ENCODE measurements around the gene CITED1. TPM values are rescaled to one million over a fixed set of nuclear protein-coding genes. Genes with fewer than 3 reads are reported as not detected.

The CITED1 gene
- total and polyA plus RNA-seq, 2 of the 4 experiments (the other 2 are of a cell fraction), result 0.18 to 0.24 TPM

GRCh38 chrX:72346302-72346949 is 40.7 kb upstream of the CITED1 start:
- Histone ChIP-seq H4K5ac (ENCODE audit: low read depth, low read length) (no peak overlapping the region), H3K9me3 (ENCODE audit: control insufficient read depth, insufficient read depth, low read length) (no peaks in the 10 kb centered on the region), H3K9me1 (ENCODE audit: insufficient read depth, low read length) (peaks cover 2% of the 10 kb centered on the region; the same call in 1 of the 2 replicates), H3K4me1 (ENCODE audit: control insufficient read depth, insufficient read depth, low read length) (peaks cover 3% of the 10 kb centered on the region), H3K18ac (ENCODE audit: low read depth, low read length) (no peak overlapping the region), H2AK9ac (replicated peaks; ENCODE audit: low read depth, low read length, poor library complexity) (no peak overlapping the region), H3K36me3 (ENCODE audit: control insufficient read depth, insufficient read depth, low read length) (peaks cover 3% of the 10 kb centered on the region), H2BK5ac (ENCODE audit: low read depth, low read length, poor library complexity, severe bottlenecking) (no peak overlapping the region), H3K56ac (ENCODE audit: extremely low read depth, insufficient read depth, low read length) (no peak overlapping the region), H3K27me3 (ENCODE audit: control insufficient read depth, insufficient read depth, low read length) (peaks cover 15% of the 10 kb centered on the region), H3K9ac (ENCODE audit: low read depth, low read length) (no peak overlapping the region), H2AK5ac (ENCODE audit: low read depth, low read length) (no peak overlapping the region), H3K4me3 (ENCODE audit: insufficient read depth, low read depth, low read length) (no peak overlapping the region), H2BK15ac (ENCODE audit: low read depth, low read length) (no peak overlapping the region), H4K20me1 (ENCODE audit: insufficient read depth, low read length) (no peaks in the 10 kb centered on the region), H3K23ac (ENCODE audit: low read depth, low read length) (no peak overlapping the region), H2AFZ (replicated peaks; ENCODE audit: low read length, poor library complexity) (peak overlapping the region; percentile 26), H3K4me2 (ENCODE audit: low read depth, low read length) (no peak overlapping the region), H3K79me1 (ENCODE audit: low read depth in 1 of 2, low read length in 2 of 2) (no peaks in the 10 kb centered on the region), H2BK20ac (ENCODE audit: low read depth, low read length) (no peak overlapping the region), H4K91ac (ENCODE audit: insufficient read depth, low read depth, low read length) (no peak overlapping the region), H3K27ac (ENCODE audit: insufficient read depth, low read length) (no peak overlapping the region), H4K8ac (ENCODE audit: low read depth in 2 of 2, low read length in 2 of 2) (no peak overlapping the region), H3K4ac (ENCODE audit: low read depth, low read length) (no peak overlapping the region), H2BK120ac (ENCODE audit: low read depth, low read length) (no peak overlapping the region), H3K14ac (replicated peaks; ENCODE audit: low read depth, low read length) (no peak overlapping the region)
- intact Hi-C loops (cut with micrococcal nuclease), result no loop called here
- POLR2A ChIA-PET (ENCODE audit: unreplicated experiment), result no interaction called here
- dilution Hi-C loops (cut with HindIII; ENCODE audit: low sequenced_read_pairs, unreplicated experiment), result no loop called here
- WGBS, 2 experiments (ENCODE audit: extremely low coverage in 2 of 2, insufficient read length in 1 of 2), result no CpG with 5 or more reads among the region's 6 CpGs
- TF ChIP-seq NFE2L2 (IDR thresholded peaks at IDR 0.05; ENCODE audit: low read depth, low read length) (no peak), MAZ (IDR thresholded peaks at IDR 0.05; ENCODE audit: borderline replicate concordance, low read depth, low read length) (no peak), BHLHE40 (IDR thresholded peaks at IDR 0.05; ENCODE audit: low read depth, low read length) (no peak), MAFK (IDR thresholded peaks at IDR 0.05; ENCODE audit: low read depth, low read length) (no peak), MXI1 (IDR thresholded peaks at IDR 0.05; ENCODE audit: borderline replicate concordance, low read depth, low read length) (no peak), RFX5 (IDR thresholded peaks at IDR 0.05; ENCODE audit: low read depth, low read length) (no peak), ELK1 (IDR thresholded peaks at IDR 0.05; ENCODE audit: borderline replicate concordance, low read depth, low read length) (no peak), SMC3 (IDR thresholded peaks at IDR 0.05; ENCODE audit: low read depth, low read length) (no peak), CHD1 (IDR thresholded peaks at IDR 0.05; ENCODE audit: low read depth, low read length) (no peak), CEBPB (IDR thresholded peaks at IDR 0.05; ENCODE audit: low read depth, low read length) (no peak), USF2 (IDR thresholded peaks at IDR 0.05; ENCODE audit: low read depth, low read length) (no peak), RAD21 (IDR thresholded peaks at IDR 0.05; ENCODE audit: low read length) (no peak), RCOR1 (IDR thresholded peaks at IDR 0.05; ENCODE audit: insufficient replicate concordance, low read length) (no peak), FOS (IDR thresholded peaks at IDR 0.05; ENCODE audit: low read depth, low read length) (no peak)
- DNase-seq, result no peak
- in situ Hi-C loops (cut with MboI; ENCODE audit: low sequenced_read_pairs), result no loop called here
- no TSS peak for BruUV-seq (replicated peaks)
- ATAC-seq (ENCODE audit: low read depth), result no peak
- CTCF ChIA-PET, result no interaction called here
